A172 (cell line): ENCODE measurements around the gene ALG5. TPM values are rescaled to one million over a fixed set of nuclear protein-coding genes. Genes with fewer than 3 reads are reported as not detected.

Experiments
- DNase-seq: peaks from one replicate; pipeline ENCODE4 v3.0.0-alpha.2; 2015; ENCODE audit warnings: low spot score
- total RNA-seq: library from RNA; depleted of rRNA; stranded (reverse); fragments of >200 nt; shearing (Covaris generic); gene quantifications from 2 replicates; pipeline ENCODE4 v1.2.3, GENCODE V29; 2014; rRNA removed

The ALG5 gene
- total RNA-seq, 1 experiment from 2014 or later, result 41.0 TPM

GRCh38 chr13:36915896-36916640 is 83.1 kb downstream of the ALG5 start:
- no peak for DNase-seq

GRCh38 chr13:36915106-36915505 is 84.0 kb downstream of the ALG5 start:
- DNase-seq, result no peak

GRCh38 chr13:36914648-36915047 is 84.5 kb downstream of the ALG5 start:
- DNase-seq, result no peak

GRCh38 chr13:36913463-36913862 is 85.7 kb downstream of the ALG5 start:
- no peak for DNase-seq

- DNase-seq, result no peak
Observed at GRCh38 chr13:36912973-36913372, 86.2 kb downstream of the ALG5 start.

GRCh38 chr13:36912369-36912768 is 86.8 kb downstream of the ALG5 start:
- DNase-seq, result no peak

GRCh38 chr13:36910545-36910944 is 88.6 kb downstream of the ALG5 start:
- DNase-seq, result no peak

GRCh38 chr13:36907821-36908220 is 91.3 kb downstream of the ALG5 start:
- DNase-seq, result no peak

GRCh38 chr13:36907266-36907665 is 91.9 kb downstream of the ALG5 start:
- DNase-seq, result no peak

GRCh38 chr13:36905944-36906343 is 93.2 kb downstream of the ALG5 start:
- no peak for DNase-seq

- DNase-seq, result no peak
Observed at GRCh38 chr13:36903925-36904595, 95.1 kb downstream of the ALG5 start.

Other genes starting within 250 kb of the ALG5 start
- 1.3 and 1.5 TPM in 2 replicates for gene RFXAP, start 180.1 kb downstream of the ALG5 start, total RNA-seq
- 2.1 and 5.2 TPM in 2 replicates for gene SMAD9, start 79.1 kb downstream of the ALG5 start, total RNA-seq
- 61.2 and 81.1 TPM in 2 replicates for gene EXOSC8, start 1.4 kb upstream of the ALG5 start, total RNA-seq
- gene SUPT20H, start 60.3 kb upstream of the ALG5 start, total RNA-seq, result 34.3 and 45.2 TPM in 2 replicates
- gene CSNK1A1L, start 106.3 kb upstream of the ALG5 start, total RNA-seq, result not detected in 2 replicates